Measurements from ENCODE around the gene NCKAP5.

Gene NCKAP5

DNA sequence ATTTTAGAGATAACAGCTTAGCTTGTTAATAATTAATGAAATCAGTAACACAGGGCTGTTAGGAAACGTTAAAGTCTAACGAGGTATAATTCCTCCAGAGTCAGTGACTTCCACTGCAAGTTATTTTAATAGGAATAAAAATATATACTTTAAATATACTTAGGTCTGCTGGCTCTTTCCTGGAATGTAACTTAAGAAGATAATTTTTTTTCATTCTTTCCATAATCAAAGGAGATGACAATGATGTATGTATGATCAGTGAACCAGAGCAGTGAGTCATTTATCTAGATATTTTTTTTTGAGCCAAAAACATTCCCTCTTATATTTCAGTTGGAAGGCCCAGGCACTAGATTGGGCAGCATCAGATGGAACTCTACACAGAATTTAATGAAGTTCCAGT, 794.1 kb downstream of the NCKAP5 start:
- H3K27ac ChIP-seq (ENCODE audit: low read depth, low read length): no peak overlapping the region
- H2AK5ac ChIP-seq (ENCODE audit: low read length): no peak overlapping the region
- H3K79me2 ChIP-seq (ENCODE audit: control insufficient read depth, insufficient read depth, low read length, poor library complexity): no peaks in the 10 kb centered on the region
- no peak overlapping the region for H4K91ac ChIP-seq (ENCODE audit: low read depth, low read length)
- WGBS (ENCODE audit: extremely low coverage, insufficient coverage, insufficient read length): no CpG with 5 or more reads among the region's 2 CpGs
- H3K4ac ChIP-seq (ENCODE audit: low read depth, low read length): no peak overlapping the region
- H2BK12ac ChIP-seq (ENCODE audit: low read length): no peak overlapping the region
- no peaks in the 10 kb centered on the region for H3K36me3 ChIP-seq (ENCODE audit: control insufficient read depth in 1 of 2, insufficient read depth in 2 of 2, low read length in 2 of 2)
- no peak for DNase-seq
- no peak overlapping the region for H4K8ac ChIP-seq (ENCODE audit: low read depth, low read length)
- no peaks in the 10 kb centered on the region for H3K27me3 ChIP-seq (ENCODE audit: insufficient read depth, low read length)
- H2AFZ ChIP-seq (ENCODE audit: insufficient read depth, low read length, poor library complexity): no peak overlapping the region
- no peaks in the 10 kb centered on the region for H3K9me3 ChIP-seq (ENCODE audit: insufficient read depth, low read depth, low read length)
- H3K4me1 ChIP-seq (ENCODE audit: control insufficient read depth in 1 of 2, insufficient read depth in 2 of 2, low read length in 2 of 2): peaks cover 2% of the 10 kb centered on the region in 2 experiments
- H3K4me2 ChIP-seq (ENCODE audit: low read length): no peak overlapping the region
- no peak overlapping the region for H3K18ac ChIP-seq (ENCODE audit: low read length)
- no peak overlapping the region for H2BK5ac ChIP-seq (ENCODE audit: low read depth, low read length, poor library complexity)
- no peak overlapping the region for H2BK120ac ChIP-seq (ENCODE audit: insufficient read depth, low read length, poor library complexity)
- no peaks in the 10 kb centered on the region for H3K79me1 ChIP-seq (ENCODE audit: low read length)
- H3K9ac ChIP-seq (ENCODE audit: low read length): no peak overlapping the region
- H3K4me3 ChIP-seq (ENCODE audit: low read depth, low read length): no peak overlapping the region
- H3K23ac ChIP-seq (ENCODE audit: low read length): no peak overlapping the region
- no peak overlapping the region for H3K14ac ChIP-seq (ENCODE audit: low read length)
- H4K12ac ChIP-seq (ENCODE audit: low read depth, low read length): no peak overlapping the region

DNA sequence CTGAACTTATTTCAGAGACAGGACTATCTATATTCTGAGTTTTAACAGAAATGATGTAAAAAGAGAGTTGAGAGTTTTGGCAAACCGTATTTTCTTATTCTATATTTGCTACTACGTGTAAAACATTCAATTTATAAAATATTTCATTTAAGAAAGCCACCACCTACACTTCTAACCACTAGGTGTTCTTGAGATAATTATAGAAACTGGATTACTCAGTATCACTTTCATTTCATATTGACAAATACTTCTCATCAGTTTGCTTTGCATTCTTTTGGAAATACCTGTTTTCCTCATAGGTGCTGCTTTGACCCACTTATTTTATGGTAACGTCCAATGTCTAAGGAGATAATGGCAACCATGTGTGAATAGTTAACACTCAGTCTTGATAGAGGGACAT, 794.9 kb downstream of the NCKAP5 start:
- Histone ChIP-seq H3K4ac (ENCODE audit: low read depth, low read length) (no peak overlapping the region), H3K9me3 (ENCODE audit: insufficient read depth, low read depth, low read length) (no peaks in the 10 kb centered on the region)

DNA sequence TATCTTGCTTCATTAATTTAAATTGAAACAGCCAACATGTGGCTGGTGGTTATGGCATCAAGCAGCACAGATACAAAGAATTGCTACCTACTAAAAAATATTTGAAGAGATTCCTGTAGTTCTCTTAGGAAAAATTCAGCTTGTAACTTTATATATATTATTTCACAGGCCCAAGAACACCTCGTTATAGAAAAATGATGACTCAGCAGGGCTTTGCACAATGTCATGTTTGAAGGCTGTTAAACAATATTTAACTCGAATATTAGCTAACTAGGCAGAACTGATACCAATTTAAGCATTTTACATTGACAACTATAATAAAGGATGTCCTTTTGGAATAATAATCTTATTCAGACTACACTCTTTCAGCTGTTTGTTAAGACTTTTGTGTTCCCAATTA, 795.9 kb downstream of the NCKAP5 start:
- H2AK5ac ChIP-seq (ENCODE audit: low read length): no peak overlapping the region
- H3K9me3 ChIP-seq (ENCODE audit: insufficient read depth, low read depth, low read length): no peaks in the 10 kb centered on the region
- whole genome bisulfite sequencing (ENCODE audit: extremely low coverage, insufficient coverage, insufficient read length): no CpG with 5 or more reads among the region's 2 CpGs
- no peaks in the 10 kb centered on the region for H3K79me1 ChIP-seq (ENCODE audit: low read length)
- H3K27ac ChIP-seq (ENCODE audit: low read depth, low read length): no peak overlapping the region
- no peak overlapping the region for H2AFZ ChIP-seq (ENCODE audit: insufficient read depth, low read length, poor library complexity)
- H2BK120ac ChIP-seq (ENCODE audit: insufficient read depth, low read length, poor library complexity): no peak overlapping the region
- H4K8ac ChIP-seq (ENCODE audit: low read depth, low read length): no peak overlapping the region
- no peak for DNase-seq
- H3K27me3 ChIP-seq (ENCODE audit: insufficient read depth, low read length): no peaks in the 10 kb centered on the region
- H3K18ac ChIP-seq (ENCODE audit: low read length): no peak overlapping the region
- no peak overlapping the region for H2BK5ac ChIP-seq (ENCODE audit: low read depth, low read length, poor library complexity)
- no peak overlapping the region for H4K91ac ChIP-seq (ENCODE audit: low read depth, low read length)
- H3K36me3 ChIP-seq (ENCODE audit: control insufficient read depth in 1 of 2, insufficient read depth in 2 of 2, low read length in 2 of 2): no peaks in the 10 kb centered on the region
- no peak overlapping the region for H4K12ac ChIP-seq (ENCODE audit: low read depth, low read length)
- no peak overlapping the region for H3K4ac ChIP-seq (ENCODE audit: low read depth, low read length)
- H2BK12ac ChIP-seq (ENCODE audit: low read length): no peak overlapping the region
- H3K14ac ChIP-seq (ENCODE audit: low read length): no peak overlapping the region
- H3K4me1 ChIP-seq (ENCODE audit: control insufficient read depth in 1 of 2, insufficient read depth in 2 of 2, low read length in 2 of 2): peaks cover 2% of the 10 kb centered on the region in 2 experiments
- H3K79me2 ChIP-seq (ENCODE audit: control insufficient read depth, insufficient read depth, low read length, poor library complexity): no peaks in the 10 kb centered on the region
- no peak overlapping the region for H3K4me3 ChIP-seq (ENCODE audit: low read depth, low read length)
- no peak overlapping the region for H3K9ac ChIP-seq (ENCODE audit: low read length)
- no peak overlapping the region for H3K23ac ChIP-seq (ENCODE audit: low read length)
- no peak overlapping the region for H3K4me2 ChIP-seq (ENCODE audit: low read length)

More for the DNA sequence above, 794.9 kb downstream of the NCKAP5 start:
- WGBS (ENCODE audit: extremely low coverage, insufficient coverage, insufficient read length): no CpG with 5 or more reads among the region's 3 CpGs
- Histone ChIP-seq H3K4me1 (ENCODE audit: control insufficient read depth in 1 of 2, insufficient read depth in 2 of 2, low read length in 2 of 2) (peaks cover 2% of the 10 kb centered on the region in 2 experiments), H4K8ac (ENCODE audit: low read depth, low read length) (no peak overlapping the region), H3K18ac (ENCODE audit: low read length) (no peak overlapping the region), H3K79me1 (ENCODE audit: low read length) (no peaks in the 10 kb centered on the region), H3K4me3 (ENCODE audit: low read depth, low read length) (no peak overlapping the region), H3K79me2 (ENCODE audit: control insufficient read depth, insufficient read depth, low read length, poor library complexity) (no peaks in the 10 kb centered on the region), H3K14ac (ENCODE audit: low read length) (no peak overlapping the region), H4K12ac (ENCODE audit: low read depth, low read length) (no peak overlapping the region), H2BK12ac (ENCODE audit: low read length) (no peak overlapping the region), H3K4me2 (ENCODE audit: low read length) (no peak overlapping the region), H3K36me3 (ENCODE audit: control insufficient read depth in 1 of 2, insufficient read depth in 2 of 2, low read length in 2 of 2) (no peaks in the 10 kb centered on the region), H4K91ac (ENCODE audit: low read depth, low read length) (no peak overlapping the region), H3K9ac (ENCODE audit: low read length) (no peak overlapping the region), H2BK120ac (ENCODE audit: insufficient read depth, low read length, poor library complexity) (no peak overlapping the region), H2BK5ac (ENCODE audit: low read depth, low read length, poor library complexity) (no peak overlapping the region), H3K23ac (ENCODE audit: low read length) (no peak overlapping the region), H2AFZ (ENCODE audit: insufficient read depth, low read length, poor library complexity) (no peak overlapping the region), H2AK5ac (ENCODE audit: low read length) (no peak overlapping the region), H3K27ac (ENCODE audit: low read depth, low read length) (no peak overlapping the region), H3K27me3 (ENCODE audit: insufficient read depth, low read length) (no peaks in the 10 kb centered on the region)
- DNase-seq: no peak

DNA sequence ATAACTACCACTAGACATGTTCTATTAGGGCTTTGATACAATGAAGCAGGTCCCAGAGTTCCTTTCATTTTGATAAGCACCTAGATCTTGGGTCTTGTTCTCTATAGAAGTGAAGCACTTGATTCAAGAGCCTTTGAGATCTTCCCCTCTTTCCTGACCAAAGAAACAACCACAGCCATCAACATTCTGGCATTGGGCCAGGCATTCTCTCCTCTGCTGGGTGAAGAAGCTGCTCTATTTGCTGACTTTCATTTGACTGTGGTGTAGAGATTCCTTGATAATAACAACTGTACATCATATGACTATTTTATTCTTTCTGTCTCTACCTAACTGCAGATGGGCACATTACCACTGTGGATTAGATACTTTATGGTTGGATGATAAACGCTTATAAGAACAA, 801.7 kb downstream of the NCKAP5 start:
- H3K27ac ChIP-seq (ENCODE audit: low read depth, low read length): no peak overlapping the region
- no peak overlapping the region for H2BK5ac ChIP-seq (ENCODE audit: low read depth, low read length, poor library complexity)
- WGBS (ENCODE audit: extremely low coverage, insufficient coverage, insufficient read length): no CpG with 5 or more reads among the region's 1 CpG
- H3K79me2 ChIP-seq (ENCODE audit: control insufficient read depth, insufficient read depth, low read length, poor library complexity): no peaks in the 10 kb centered on the region
- H3K4me2 ChIP-seq (ENCODE audit: low read length): no peak overlapping the region
- H3K4me1 ChIP-seq (ENCODE audit: control insufficient read depth in 1 of 2, insufficient read depth in 2 of 2, low read length in 2 of 2): no peaks in the 10 kb centered on the region
- no peak overlapping the region for H3K18ac ChIP-seq (ENCODE audit: low read length)
- H3K4ac ChIP-seq (ENCODE audit: low read depth, low read length): no peak overlapping the region
- no peak overlapping the region for H2AFZ ChIP-seq (ENCODE audit: insufficient read depth, low read length, poor library complexity)
- no peak overlapping the region for H4K91ac ChIP-seq (ENCODE audit: low read depth, low read length)
- no peak overlapping the region for H2BK12ac ChIP-seq (ENCODE audit: low read length)
- H3K9me3 ChIP-seq (ENCODE audit: insufficient read depth, low read depth, low read length): no peaks in the 10 kb centered on the region
- H3K79me1 ChIP-seq (ENCODE audit: low read length): no peaks in the 10 kb centered on the region
- no peaks in the 10 kb centered on the region for H3K27me3 ChIP-seq (ENCODE audit: insufficient read depth, low read length)
- no peaks in the 10 kb centered on the region for H3K36me3 ChIP-seq (ENCODE audit: control insufficient read depth in 1 of 2, insufficient read depth in 2 of 2, low read length in 2 of 2)
- H4K12ac ChIP-seq (ENCODE audit: low read depth, low read length): no peak overlapping the region
- H4K8ac ChIP-seq (ENCODE audit: low read depth, low read length): no peak overlapping the region
- no peak overlapping the region for H3K14ac ChIP-seq (ENCODE audit: low read length)
- H3K4me3 ChIP-seq (ENCODE audit: low read depth, low read length): no peak overlapping the region
- H2BK120ac ChIP-seq (ENCODE audit: insufficient read depth, low read length, poor library complexity): no peak overlapping the region
- H2AK5ac ChIP-seq (ENCODE audit: low read length): no peak overlapping the region
- H3K23ac ChIP-seq (ENCODE audit: low read length): no peak overlapping the region
- DNase-seq: no peak
- no peak overlapping the region for H3K9ac ChIP-seq (ENCODE audit: low read length)
